Liver (tissue), 3 donors: ENCODE measurements around the gene ENTPD1.

ENCODE experiments used
- GABPA ChIP-seq, 2 donors: IDR thresholded peaks in 1 of 2; conservative IDR thresholded peaks in 1 of 2; 2 replicates each; pipeline ENCODE4 v1.6.1; 2016; ENCODE audit warnings: antibody characterized with exemption in 2 of 2, mild to moderate bottlenecking in 1 of 2, moderate library complexity in 1 of 2
- HNF4A ChIP-seq, 2 donors: conservative IDR thresholded peaks; 2 replicates each; pipeline ENCODE4 v1.6.1; 2016; ENCODE audit warnings: antibody characterized with exemption in 2 of 2, mild to moderate bottlenecking in 2 of 2
- HNF4G ChIP-seq: IDR thresholded peaks from 2 replicates; pipeline ENCODE4 v1.6.1; 2016; ENCODE audit warnings: antibody characterized with exemption
- SP1 ChIP-seq: IDR thresholded peaks from 2 replicates; pipeline ENCODE4 v1.6.1; 2018; ENCODE audit warnings: antibody characterized with exemption, mild to moderate bottlenecking
- TF ChIP-seq, protein P1 (sequence below): fragments of 150-350 bp; IDR thresholded peaks from 2 replicates; pipeline ENCODE4 v1.5.1; 2017; ENCODE audit warnings: improper control_type of control experiment, low read depth, low read length; ENCODE audit not compliant: missing input control
- donor health status: healthy.
- donor health status: healthy.

DNA sequence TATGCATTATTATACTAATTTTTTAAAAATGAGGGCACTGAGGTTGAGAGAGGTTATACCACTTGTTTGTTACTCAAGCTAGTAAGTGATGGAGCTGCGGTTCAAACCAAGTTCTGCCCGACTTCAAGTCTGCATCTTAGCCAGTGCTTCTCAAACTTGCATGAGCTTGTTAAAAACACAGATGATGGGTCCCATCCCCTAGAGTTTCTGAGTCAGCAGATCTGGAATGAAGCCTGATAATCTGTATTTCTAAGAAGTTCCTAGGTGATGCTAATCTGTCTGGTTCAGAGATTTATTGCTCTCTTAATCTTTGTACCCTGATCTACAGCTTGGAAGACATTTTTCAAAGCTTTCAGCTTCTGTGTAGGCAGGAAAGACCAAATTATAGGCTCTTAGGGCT, 84.2 kb downstream of the ENTPD1 start:
- TF ChIP-seq, protein P1, sequence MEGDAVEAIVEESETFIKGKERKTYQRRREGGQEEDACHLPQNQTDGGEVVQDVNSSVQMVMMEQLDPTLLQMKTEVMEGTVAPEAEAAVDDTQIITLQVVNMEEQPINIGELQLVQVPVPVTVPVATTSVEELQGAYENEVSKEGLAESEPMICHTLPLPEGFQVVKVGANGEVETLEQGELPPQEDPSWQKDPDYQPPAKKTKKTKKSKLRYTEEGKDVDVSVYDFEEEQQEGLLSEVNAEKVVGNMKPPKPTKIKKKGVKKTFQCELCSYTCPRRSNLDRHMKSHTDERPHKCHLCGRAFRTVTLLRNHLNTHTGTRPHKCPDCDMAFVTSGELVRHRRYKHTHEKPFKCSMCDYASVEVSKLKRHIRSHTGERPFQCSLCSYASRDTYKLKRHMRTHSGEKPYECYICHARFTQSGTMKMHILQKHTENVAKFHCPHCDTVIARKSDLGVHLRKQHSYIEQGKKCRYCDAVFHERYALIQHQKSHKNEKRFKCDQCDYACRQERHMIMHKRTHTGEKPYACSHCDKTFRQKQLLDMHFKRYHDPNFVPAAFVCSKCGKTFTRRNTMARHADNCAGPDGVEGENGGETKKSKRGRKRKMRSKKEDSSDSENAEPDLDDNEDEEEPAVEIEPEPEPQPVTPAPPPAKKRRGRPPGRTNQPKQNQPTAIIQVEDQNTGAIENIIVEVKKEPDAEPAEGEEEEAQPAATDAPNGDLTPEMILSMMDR = no peak
- TF ChIP-seq SP1 (no peak), HNF4A (conservative IDR thresholded peaks at IDR 0.05) (no peak), HNF4G (no peak), GABPA (IDR thresholded peaks at IDR 0.05 in 1 of 2, conservative IDR thresholded peaks at IDR 0.05 in 1 of 2) (no peak)
